GM12878 (cell line): ENCODE results near the gene NFASC. TPM values are rescaled to one million over a fixed set of nuclear protein-coding genes. Genes with fewer than 3 reads are reported as not detected.

ENCODE experiments used
- ATAC-seq: fragments of 200-7000 bp; cut with Tn5 transposase; 3 replicates; pipeline ENCODE4 v1.9.1; 2020; ENCODE audit warnings: mild to moderate bottlenecking, moderate library complexity
- BruUV-seq: library from RNA; stranded (reverse); fragments of 400-500 nt; replicated peaks from 2 replicates; lab custom pipeline; 2021; lab: Mats Ljungman, UMichigan
- CTCF ChIA-PET: fragments of 300-600 bp; sonication (Branson Sonifier 250); formaldehyde crosslinking; extraction: SDS; loops from one replicate; lab custom pipeline; 2021; ENCODE audit warnings: inconsistent platforms; lab: Yijun Ruan, JAX
- POLR2A ChIA-PET: fragments of 350-600 bp; formaldehyde crosslinking; extraction: SDS; loops from one replicate; lab custom pipeline; 2021; ENCODE audit warnings: inconsistent platforms; lab: Charles Lee
- RAD21 ChIA-PET: fragments of 300-600 bp; sonication (Branson Sonifier 250); formaldehyde crosslinking; loops from one replicate; lab custom pipeline; 2023; ENCODE audit warnings: antibody characterized with exemption; ENCODE audit not compliant: unreplicated experiment; lab: Charles Lee
- SMC1A ChIA-PET: fragments of 300-600 bp; sonication (Branson Sonifier 250); formaldehyde crosslinking; loops from one replicate; lab custom pipeline; 2023; ENCODE audit not compliant: unreplicated experiment, uncharacterized antibody; lab: Charles Lee
- DNase-seq: peaks from one replicate; pipeline ENCODE4 v3.0.0-alpha.2; 2011; ENCODE audit warnings: low read depth, low spot score
- FAIRE-seq: peaks from 3 replicates; lab custom pipeline; 2011; peaks lifted over from hg19 to GRCh38; lab: Jason Lieb, UNC
- H2AFZ ChIP-seq: 2 replicates; pipeline ENCODE4 v1.6.0; 2011; ENCODE audit warnings: low read depth, low read length, control low read depth; ENCODE audit not compliant: control insufficient read depth
- H3K27ac ChIP-seq: 2 replicates; pipeline ENCODE4 v1.5.1; 2011; ENCODE audit warnings: control low read depth; ENCODE audit not compliant: control insufficient read depth, insufficient read depth
- H3K27me3 ChIP-seq, 2 experiments: replicated peaks in 1 of 2; 2 replicates each; pipeline versions ENCODE4 v1.6.0 to v1.6.1; 2011; ENCODE audit warnings: low read length in 1 of 2; ENCODE audit not compliant: control insufficient read depth in 2 of 2, insufficient read depth in 2 of 2
- H3K36me3 ChIP-seq, 2 experiments: 2 replicates each; pipeline ENCODE4 v1.5.1; 2011; ENCODE audit warnings: low read length in 1 of 2; ENCODE audit not compliant: control insufficient read depth in 2 of 2, insufficient read depth in 2 of 2
- H3K4me1 ChIP-seq: 2 replicates; pipeline ENCODE4 v1.6.1; 2011; ENCODE audit warnings: mild to moderate bottlenecking, low read length, moderate library complexity, mixed read lengths; ENCODE audit not compliant: control insufficient read depth, insufficient read depth
- H3K4me2 ChIP-seq: 2 replicates; pipeline ENCODE4 v1.6.0; 2011; ENCODE audit warnings: control low read depth; ENCODE audit not compliant: control insufficient read depth, insufficient read depth
- H3K4me3 ChIP-seq: fragments of 200-600 bp; sonication (generic); 2 replicates; pipeline ENCODE4 v1.5.1; 2016
- H3K79me2 ChIP-seq: 2 replicates; pipeline ENCODE4 v1.6.0; 2011; ENCODE audit warnings: low read length; ENCODE audit not compliant: control insufficient read depth, insufficient read depth
- H3K9ac ChIP-seq: 2 replicates; pipeline ENCODE4 v1.8.0; 2011; ENCODE audit warnings: low read length, control low read depth, mixed read lengths; ENCODE audit not compliant: control insufficient read depth, insufficient read depth
- H3K9me3 ChIP-seq: replicated peaks from 3 replicates; pipeline ENCODE4 v1.5.1; 2011; ENCODE audit warnings: mild to moderate bottlenecking, low read length; ENCODE audit not compliant: control insufficient read depth, insufficient read depth
- H4K20me1 ChIP-seq: 2 replicates; pipeline ENCODE4 v1.6.0; 2011; ENCODE audit not compliant: control insufficient read depth, insufficient read depth
- BMI1 ChIP-seq: fragments of 450-650 bp; IDR thresholded peaks from 2 replicates; pipeline ENCODE4 v1.6.1; 2016; ENCODE audit warnings: mild to moderate bottlenecking, moderate library complexity, borderline replicate concordance
- DPF2 ChIP-seq: fragments of 450-650 bp; IDR thresholded peaks from 2 replicates; pipeline ENCODE4 v1.6.1; 2017; ENCODE audit warnings: mild to moderate bottlenecking
- FOS ChIP-seq: IDR thresholded peaks from 3 replicates; pipeline ENCODE4 v1.6.1; 2011; ENCODE audit warnings: borderline replicate concordance; ENCODE audit not compliant: insufficient read length; ENCODE audit errors: extremely low read depth
- FOXM1 ChIP-seq: IDR thresholded peaks from 2 replicates; pipeline ENCODE4 v1.6.1; 2012; ENCODE audit warnings: low read depth, mild to moderate bottlenecking, inconsistent platforms, low read length, moderate library complexity
- KDM1A ChIP-seq: fragments of 200-600 bp; sonication (generic); IDR thresholded peaks from 2 replicates; pipeline ENCODE4 v1.6.1; 2016; ENCODE audit warnings: borderline replicate concordance
- MXI1 ChIP-seq: fragments of 150-350 bp; IDR thresholded peaks from 2 replicates; pipeline ENCODE4 v1.6.1; 2011; ENCODE audit warnings: low read depth, mild to moderate bottlenecking, inconsistent platforms, low read length, improper control_type of control experiment
- POU2F2 ChIP-seq: IDR thresholded peaks from 3 replicates; pipeline ENCODE4 v1.6.1; 2011; ENCODE audit warnings: low read depth, mild to moderate bottlenecking, low read length, borderline replicate concordance
- STAT1 ChIP-seq: fragments of 450-650 bp; conservative IDR thresholded peaks from 2 replicates; pipeline ENCODE4 v1.6.1; 2014; ENCODE audit warnings: antibody characterized with exemption, mild to moderate bottlenecking
- ZBED1 ChIP-seq: IDR thresholded peaks from 2 replicates; pipeline ENCODE4 v1.6.1; 2016; ENCODE audit warnings: borderline replicate concordance
- WGBS: methylation state at CpG from one replicate; pipeline ENCODE4 v1.1.6; 2016; ENCODE audit warnings: low lambda C conversion rate; ENCODE audit not compliant: insufficient replicate concordance, insufficient coverage; ENCODE audit errors: missing lambda C conversion rate; 5-methylcytosine and 5-hydroxymethylcytosine counted together
- in situ Hi-C: fragments of 300-500 bp; cut with MboI; formaldehyde crosslinking; loops from 9 replicates; pipeline ENCODE4 v1.14.3; 2018; ENCODE audit warnings: mixed read lengths
- intact Hi-C: fragments of 100-400 bp; cut with micrococcal nuclease; formaldehyde crosslinking; loops from one replicate; pipeline ENCODE4 v1.14.2; 2022; ENCODE audit not compliant: unreplicated experiment
- polyA plus RNA-seq, 11 experiments: library from polyadenylated mRNA; depleted of rRNA in 4 of 11; unstranded in 6 of 11; stranded (reverse) in 5 of 11; fragments of >200 nt; fragmentation: Nextera tagmentation in 4 of 11; fragmentation: Illumina TruSeq in 1 of 11; extraction: Ambion mirVana in 4 of 11; extraction: Trizol in 1 of 11; gene quantifications; 1 replicate in 1 of 11; 2 replicates in 10 of 11; pipeline versions ENCODE4 v1.2.1 to v1.2.3, GENCODE V29; 2011 to 2016; ENCODE audit warnings: inconsistent platforms in 2 of 11, missing spikeins in 2 of 11, low read depth in 1 of 11
- total RNA-seq, 4 experiments: library from RNA; depleted of rRNA in 3 of 4; stranded (reverse); fragments of >200 nt in 3 of 4; fragmentation: Illumina TruSeq in 1 of 4; extraction: Trizol in 1 of 4; gene quantifications; 2 replicates each; pipeline versions ENCODE4 v1.2.1 to v1.2.3, GENCODE V29; 2013 to 2021

The NFASC gene
- total and polyA plus RNA-seq, 10 of the 15 experiments (the other 5 are each of a cell fraction or from before 2014, with no cell fraction given): 0.04 to 0.31 (median 0.12) TPM; not detected in 4

DNA sequence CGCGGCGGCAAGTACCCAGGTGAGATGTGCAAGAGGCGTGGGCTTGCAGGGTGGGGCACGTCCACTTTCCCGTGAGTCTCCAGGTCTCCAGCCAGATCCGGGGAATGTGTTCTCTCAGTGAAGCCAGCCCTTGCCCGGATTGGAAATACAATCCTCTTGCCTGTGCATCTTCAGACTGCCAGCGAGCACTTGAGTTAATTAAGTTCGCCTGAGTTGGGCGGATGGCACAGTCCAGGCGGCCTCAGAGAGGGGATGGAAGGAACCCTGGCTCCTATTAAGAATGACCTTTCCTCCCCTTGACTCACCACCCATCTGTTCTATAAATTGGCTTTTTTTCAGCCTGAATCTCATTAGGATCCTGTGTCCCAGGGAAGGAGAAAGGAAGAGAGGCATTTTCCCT lies 139.0 kb downstream of the NFASC start:
- POLR2A ChIA-PET: no interaction called here
- DNase-seq (no peak), ATAC-seq (no peak), FAIRE-seq (no peak)
- Histone ChIP-seq H3K4me3 (no peak overlapping the region), H3K27me3 (peaks cover 0 to 9% of the 10 kb centered on the region in 2 experiments; a peak in 3 of 4 replicates), H3K4me2 (no peak overlapping the region), H3K79me2 (no peaks in the 10 kb centered on the region), H3K9me3 (no peaks in the 10 kb centered on the region), H3K9ac (no peak overlapping the region), H2AFZ (no peak overlapping the region), H3K36me3 (no peaks in the 10 kb centered on the region), H3K27ac (no peak overlapping the region), H3K4me1 (no peaks in the 10 kb centered on the region), H4K20me1 (no peaks in the 10 kb centered on the region)
- intact Hi-C loops (no loop called here), in situ Hi-C loops (no loop called here)
- RAD21 ChIA-PET: no interaction called here
- BruUV-seq: no TSS peak
- SMC1A ChIA-PET: no interaction called here
- TF ChIP-seq BMI1 (no peak), MXI1 (no peak), FOXM1 (no peak), POU2F2 (no peak), ZBED1 (no peak), DPF2 (no peak), FOS (no peak)
- 57% methylated on average over 12 of the region's 12 CpGs for WGBS
- CTCF ChIA-PET: no interaction called here

DNA sequence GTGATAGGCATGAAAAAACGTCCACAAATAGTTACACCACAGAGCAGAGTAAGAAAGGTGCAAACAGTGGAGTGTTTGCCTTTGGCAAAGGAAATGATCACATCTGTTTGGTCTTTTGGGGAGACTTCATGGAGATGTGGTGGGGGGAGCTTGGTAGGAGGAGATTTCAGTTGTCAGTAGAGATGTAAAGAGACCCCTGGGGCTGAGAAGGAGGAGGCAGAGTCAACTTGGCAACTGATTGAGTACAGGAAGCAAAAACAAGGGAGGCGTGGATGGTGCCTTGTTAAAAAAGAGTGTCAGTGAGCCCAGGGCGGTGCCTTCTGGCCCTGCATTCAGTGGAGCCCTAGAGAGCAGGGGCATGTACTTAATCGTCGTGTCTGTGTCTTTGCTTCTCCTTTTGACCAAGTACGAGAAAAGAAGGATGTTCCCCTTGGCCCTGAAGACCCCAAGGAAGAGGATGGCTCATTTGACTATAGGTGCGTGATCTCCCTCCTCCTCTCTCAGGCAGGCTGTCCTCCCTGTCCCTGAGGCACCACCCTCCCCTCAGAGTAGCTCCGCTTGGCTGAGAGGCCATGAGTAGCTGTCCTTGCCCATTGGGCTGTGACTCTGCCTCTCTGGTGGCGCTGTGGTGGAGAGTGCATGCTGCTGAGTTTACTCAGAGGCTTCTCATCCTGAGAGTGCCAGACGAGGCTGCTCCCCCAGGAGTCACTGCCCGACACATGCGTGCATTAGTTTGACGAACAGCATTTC lies 141.9 kb downstream of the NFASC start:
- no peak overlapping the region for H3K27ac ChIP-seq
- no peak for DNase-seq
- no peak overlapping the region for H3K4me3 ChIP-seq
- no peaks in the 10 kb centered on the region for H4K20me1 ChIP-seq
- TF ChIP-seq KDM1A (no peak), STAT1 (no peak)
- ATAC-seq: peak; percentile 78
- no peak overlapping the region for H2AFZ ChIP-seq
- intact Hi-C loops (no loop called here), in situ Hi-C loops (no loop called here)
- BruUV-seq: no TSS peak
- H3K9ac ChIP-seq: no peak overlapping the region
- CTCF ChIA-PET: interaction anchor here (0.6 to 2.8 kb wide), 2 partner anchors 49 to 375 kb away, joined by 3 to 10 read pairs; no protein-coding TSS in a partner anchor
- no peaks in the 10 kb centered on the region for H3K79me2 ChIP-seq
- H3K9me3 ChIP-seq: no peaks in the 10 kb centered on the region
- SMC1A ChIA-PET: no interaction called here
- no peaks in the 10 kb centered on the region for H3K4me1 ChIP-seq
- no peak overlapping the region for H3K4me2 ChIP-seq
- RAD21 ChIA-PET: no interaction called here
- no peaks in the 10 kb centered on the region for H3K36me3 ChIP-seq
- 7% methylated on average over 13 of the region's 13 CpGs for WGBS
- no peak for FAIRE-seq
- H3K27me3 ChIP-seq: peaks cover 0 to 9% of the 10 kb centered on the region in 2 experiments; a peak in 3 of 4 replicates
- POLR2A ChIA-PET: no interaction called here
